NCI-H345 (cell line): ENCODE measurements around the gene TTLL11.
A peak's percentile ranks its signal among the peaks of the same experiment; 100 is the strongest.
"Not testable (repeated sequence)": the region's sequence is repeated elsewhere in the genome, so short reads cannot be mapped to it uniquely, and the experiment has no call there.

Source experiments
- DNase-seq: peaks from one replicate; lab custom pipeline; 2025; lab: John Stamatoyannopoulos, UW

Gene TTLL11

DNA sequence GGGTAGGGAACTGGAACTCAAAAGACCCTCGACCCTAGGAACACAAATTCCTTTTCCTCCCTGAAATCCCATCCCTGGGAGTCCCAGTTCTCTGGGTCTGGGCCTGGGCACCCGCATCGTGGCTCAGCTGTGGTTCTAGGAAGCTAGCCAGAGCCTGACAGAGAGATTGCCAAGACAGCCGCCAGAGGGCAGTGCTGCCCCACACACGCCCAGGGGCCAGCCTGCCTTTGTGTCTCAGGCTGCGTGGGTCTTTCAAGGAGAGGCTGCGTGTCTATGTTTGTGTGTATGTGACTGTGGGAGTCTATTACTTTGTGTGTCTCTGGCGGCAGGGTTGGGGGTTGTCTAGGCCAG is 32.0 kb upstream of the TTLL11 start:
- peak; percentile 71 for DNase-seq

DNA sequence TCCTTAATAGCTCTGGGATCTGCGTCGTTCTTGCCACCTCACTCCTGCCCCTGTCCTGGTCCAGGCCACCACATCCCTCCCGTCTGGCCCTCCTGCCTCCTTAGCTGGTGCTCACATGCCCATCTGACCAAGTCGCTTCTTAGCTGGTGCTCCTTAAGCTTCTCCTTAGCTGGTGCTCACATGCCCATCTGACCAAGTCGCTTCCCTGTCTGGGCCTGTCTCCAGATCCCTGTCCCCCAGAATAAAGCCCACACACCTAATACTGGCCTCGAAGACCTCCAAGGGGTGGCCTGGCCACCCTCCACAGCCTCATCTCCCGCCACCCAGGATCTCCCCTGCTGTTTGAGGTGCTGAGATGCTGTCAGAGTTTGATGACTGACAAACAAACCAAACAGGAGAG is 31.4 kb upstream of the TTLL11 start:
- no peak for DNase-seq

DNA sequence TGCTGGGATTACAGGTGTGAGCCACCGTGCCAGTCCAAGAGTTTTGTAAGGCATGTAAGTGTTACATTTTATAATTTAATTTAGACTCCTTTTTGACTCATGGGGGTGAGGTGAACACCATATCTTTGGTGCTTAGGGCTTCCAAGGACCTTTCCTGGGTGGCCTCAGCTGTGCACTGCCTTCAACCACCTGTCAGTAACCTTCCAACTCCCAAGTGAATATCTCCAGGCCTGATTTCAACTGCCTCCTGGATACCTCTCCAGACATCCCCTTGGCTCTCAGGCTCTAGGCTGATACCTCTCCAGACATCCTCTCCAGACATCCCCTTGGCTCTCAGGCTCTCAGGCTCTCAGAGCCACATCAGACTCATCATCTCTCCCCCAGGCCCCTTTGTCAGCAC is 30.9 kb upstream of the TTLL11 start:
- no peak for DNase-seq

DNA sequence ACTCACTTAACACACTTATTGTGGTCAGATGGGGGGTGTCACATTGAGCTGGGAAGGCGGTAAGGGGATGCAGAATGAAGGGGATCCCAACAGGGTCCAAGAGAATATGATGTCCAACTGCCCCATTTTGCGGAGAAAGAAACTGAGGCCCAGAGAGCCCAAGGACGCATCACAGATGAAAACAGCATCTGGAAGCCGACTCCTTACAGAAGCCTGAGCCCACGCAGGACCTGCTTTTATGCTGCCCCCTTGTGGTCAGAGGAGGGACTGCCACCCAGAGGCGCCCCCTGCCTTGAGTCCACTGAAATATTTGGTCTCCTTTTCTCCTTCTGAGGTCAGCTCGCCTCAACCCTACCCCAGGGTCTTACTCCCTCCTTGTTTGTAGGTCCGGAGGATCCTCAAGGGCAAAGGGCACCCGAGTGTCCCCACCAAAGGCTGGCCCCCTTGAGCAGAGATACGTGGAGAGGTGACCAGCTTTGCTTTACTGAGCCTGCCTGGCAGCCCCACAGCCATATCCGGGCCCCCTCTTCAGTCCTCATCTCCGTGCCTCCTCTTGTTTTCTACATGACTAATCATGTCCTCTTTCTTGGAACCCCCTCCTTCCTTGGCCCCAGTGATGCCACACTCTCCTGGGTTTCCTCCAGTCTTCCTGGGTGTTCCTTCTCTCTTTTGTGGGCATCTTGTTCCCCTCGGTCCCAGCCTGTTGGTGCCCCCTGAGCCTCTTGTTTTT is 30.0 kb upstream of the TTLL11 start:
- DNase-seq, result peak; percentile 64

DNA sequence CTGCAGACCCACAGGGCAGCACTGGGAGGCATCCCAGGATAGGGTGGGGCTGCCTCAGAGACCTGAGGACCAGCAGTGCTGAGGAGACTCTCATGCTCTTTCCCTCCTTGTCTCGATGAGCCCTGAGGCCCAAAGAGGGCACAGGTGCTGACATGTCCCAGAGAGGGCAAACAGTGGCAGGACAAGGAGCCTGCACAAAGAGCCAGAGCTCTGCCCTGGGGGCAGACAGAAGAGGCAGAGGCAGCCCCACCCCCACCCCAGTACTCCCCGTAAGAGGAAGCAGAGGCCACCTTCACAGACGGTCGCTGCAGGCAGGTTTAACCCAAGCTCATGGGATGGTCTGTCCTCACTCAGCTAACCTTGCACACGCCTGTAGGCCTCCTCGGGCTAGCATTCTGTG is 29.4 kb upstream of the TTLL11 start:
- no peak for DNase-seq

DNA sequence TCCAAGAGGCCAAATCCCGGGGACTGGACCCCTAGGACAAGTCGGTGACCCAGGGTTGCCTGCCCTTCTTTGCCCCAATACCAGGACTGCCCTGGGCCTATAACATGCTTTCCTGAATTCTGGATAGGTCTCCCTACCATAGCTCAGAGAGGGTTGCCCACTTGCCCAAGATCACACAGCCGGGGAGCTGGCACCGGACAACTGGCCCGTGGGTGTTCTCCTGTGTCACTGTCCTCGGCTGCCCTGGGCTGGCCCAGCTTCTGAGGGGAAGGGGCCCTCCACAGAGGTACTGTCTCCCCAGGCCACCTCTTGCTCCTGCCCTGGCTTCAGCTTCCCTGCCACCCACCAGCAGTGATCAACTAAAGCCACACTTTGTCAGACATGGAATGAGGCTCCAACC is 28.8 kb upstream of the TTLL11 start:
- DNase-seq, result no peak

DNA sequence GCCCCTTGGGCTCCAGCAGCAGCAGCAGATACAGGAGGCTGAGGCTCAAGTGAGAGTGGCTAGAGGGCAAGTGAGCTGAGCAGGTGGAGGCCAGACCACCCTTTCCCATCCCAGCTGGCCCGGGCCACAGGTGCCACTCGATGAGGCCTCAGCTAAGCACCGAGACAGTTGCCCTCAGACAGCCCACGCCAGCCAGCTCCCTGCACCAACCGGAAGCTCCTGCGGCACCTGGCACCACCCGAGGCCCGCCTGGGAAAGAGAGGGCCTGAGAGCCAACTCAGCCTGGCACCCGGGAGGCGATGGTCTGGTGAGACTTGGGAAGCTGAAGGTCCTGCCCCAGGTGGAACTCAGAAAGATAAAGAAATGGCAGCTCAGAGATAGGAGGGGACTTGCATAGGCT is 28.3 kb upstream of the TTLL11 start:
- no peak for DNase-seq

GRCh38 chr9:122120316-122121071 is 27.4 kb upstream of the TTLL11 start:
- no peak for DNase-seq

DNA sequence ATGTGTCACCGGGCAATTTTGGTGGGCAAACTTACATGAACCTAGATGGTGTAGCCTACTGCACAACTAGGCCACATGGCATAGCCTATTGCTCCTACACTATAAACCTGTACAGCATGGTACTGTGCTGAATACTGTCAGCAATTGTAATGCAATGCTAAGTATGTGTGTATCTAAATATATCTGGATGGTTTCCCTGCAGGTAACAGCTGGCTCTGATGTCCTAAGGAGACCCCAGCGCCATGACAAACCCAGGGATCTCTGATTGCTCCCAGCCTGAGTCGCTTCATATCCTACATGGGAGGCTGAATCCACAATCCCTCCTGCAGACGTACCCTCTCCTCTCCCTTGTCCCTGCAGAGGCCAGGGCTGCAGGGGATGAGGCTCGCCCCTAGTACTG is 26.6 kb upstream of the TTLL11 start:
- DNase-seq, result no peak

GRCh38 chr9:122119166-122119521 is 26.0 kb upstream of the TTLL11 start:
- DNase-seq, result no peak

DNA sequence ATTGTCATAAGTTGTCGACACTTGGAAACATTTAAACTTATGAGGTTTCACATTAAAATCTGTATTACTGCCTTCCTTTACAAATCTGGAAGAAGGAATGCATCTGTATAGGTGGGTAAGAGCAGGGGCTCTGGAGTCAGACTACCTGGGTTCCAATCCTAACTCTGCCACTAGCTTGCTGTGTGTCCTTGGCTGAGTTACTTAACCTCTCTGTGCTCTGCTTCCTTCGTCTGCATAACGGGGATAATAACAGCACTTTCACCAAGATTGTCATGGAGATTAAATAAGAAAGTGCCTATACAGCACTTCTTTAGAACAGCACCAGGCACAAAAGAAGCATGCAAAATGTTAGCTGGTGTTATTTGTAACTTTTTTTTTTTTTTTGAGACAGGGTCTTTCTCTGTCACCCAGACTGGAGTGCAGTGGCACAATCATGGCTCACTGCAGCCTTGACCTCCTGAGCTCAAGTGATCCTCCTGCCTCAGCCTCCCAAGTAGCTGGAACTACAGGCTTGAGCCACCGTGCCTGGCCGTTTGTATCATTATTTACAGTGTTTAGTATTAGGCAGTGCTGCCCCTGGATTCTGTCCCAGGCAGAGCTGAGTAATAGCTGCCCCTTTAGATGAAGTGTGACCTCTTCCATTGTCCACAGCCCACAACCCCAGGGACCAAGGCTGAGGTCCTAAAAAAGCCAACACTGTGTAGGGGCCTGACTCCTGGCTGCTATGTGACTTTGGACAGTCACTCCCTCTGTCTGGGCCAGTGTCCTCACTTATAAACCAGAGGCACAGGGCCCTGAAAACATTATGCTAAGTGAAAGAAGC is 25.4 kb upstream of the TTLL11 start:
- no peak for DNase-seq

DNA sequence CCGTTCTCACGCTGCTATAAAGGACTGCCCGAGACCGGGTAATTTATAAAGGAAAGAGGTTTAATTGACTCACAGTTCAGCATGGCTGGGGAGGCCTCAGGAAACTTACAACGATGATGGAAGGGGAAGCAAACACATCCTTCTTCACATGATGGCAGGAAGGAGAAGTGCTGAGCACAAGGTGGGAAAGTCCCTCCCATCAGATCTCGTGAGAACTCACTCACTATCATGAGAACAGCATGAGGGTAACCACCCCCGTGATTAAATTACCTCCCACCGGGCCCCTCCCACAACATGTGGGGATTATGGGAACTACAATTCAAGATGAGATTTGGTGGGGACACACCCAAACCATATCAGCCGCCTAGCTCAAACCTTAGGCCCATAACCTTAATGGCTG is 24.1 kb upstream of the TTLL11 start:
- DNase-seq, result not testable (repeated sequence)

- DNase-seq, result no peak
Observed at GRCh38 chr9:122116448-122117173, 23.5 kb upstream of the TTLL11 start.

- no peak for DNase-seq
Observed at GRCh38 chr9:122116040-122116439, 22.9 kb upstream of the TTLL11 start.

- no peak for DNase-seq
Observed at GRCh38 chr9:122115176-122116035, 22.3 kb upstream of the TTLL11 start.

DNA sequence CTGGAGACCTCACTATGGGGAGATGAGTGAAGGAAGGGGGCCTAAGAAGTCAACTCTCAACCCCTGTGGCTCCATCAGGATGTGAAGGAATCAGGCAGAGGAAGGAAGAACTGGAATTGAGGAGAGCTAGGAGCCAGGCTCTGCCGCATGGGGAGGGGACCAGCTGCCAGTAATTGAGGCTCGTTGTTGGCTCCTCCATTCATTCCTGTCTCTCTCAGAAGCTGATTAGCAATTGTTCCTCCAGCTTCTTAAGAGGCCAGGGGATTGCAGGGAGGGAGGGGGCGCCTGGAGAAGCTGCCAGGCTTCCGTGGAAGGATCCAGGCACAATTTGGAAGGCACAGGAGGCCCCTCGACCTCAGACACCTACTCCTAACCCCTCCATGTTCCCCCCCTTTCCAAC is 20.5 kb upstream of the TTLL11 start:
- no peak for DNase-seq

DNA sequence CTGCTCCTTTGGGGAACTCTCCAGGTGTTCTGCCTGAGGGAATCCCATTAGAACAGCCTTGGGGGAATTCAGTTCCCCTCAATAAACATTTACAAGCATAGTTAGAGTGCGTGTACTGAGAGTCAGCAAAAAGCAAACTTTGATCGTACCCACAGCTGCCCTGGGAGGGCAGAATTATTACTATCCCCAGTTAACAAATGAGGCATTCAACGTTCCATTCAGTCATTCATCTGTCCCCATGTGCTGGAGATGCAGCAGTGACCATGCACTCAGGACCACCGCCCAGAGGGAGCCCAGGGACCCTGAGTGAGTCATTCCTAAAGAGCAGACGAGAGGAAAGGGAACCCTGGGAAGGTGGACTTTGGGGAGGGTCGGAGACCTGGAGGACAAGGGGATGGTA is 19.1 kb upstream of the TTLL11 start:
- no peak for DNase-seq

DNA sequence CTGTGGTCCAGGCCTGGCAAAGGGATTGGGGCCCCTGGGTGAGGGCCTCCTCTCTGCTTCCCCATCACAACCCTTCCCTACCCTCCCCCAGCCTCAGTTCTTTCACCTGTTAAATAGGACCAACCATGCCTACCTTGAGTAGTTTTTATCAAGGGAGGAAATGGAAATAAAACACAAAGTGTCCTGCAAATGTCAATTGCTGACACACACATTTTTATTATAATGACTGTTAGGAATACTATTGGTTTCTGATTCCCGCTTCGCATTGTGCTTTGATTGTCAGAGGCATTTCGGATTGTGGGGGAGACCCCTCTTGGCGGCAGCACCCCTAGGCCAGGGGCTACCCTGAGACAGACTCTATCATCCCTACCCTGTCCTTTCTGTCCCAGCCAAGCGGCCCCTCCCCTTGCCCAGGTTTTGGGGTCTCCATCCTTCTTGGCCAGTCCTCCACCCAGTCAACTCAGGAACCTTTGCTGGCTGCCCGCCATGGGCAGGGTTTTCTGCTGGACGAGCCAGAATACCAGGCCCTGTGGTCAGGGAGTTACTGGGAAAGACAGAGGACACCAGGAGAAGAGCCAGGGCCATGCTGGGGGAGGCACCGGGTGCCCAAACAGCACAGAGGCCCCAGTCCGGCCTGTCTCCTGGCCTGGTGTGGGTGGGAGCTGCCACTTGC is 18.4 kb upstream of the TTLL11 start:
- no peak for DNase-seq

- DNase-seq, result no peak
Observed at GRCh38 chr9:122110100-122110833, 17.2 kb upstream of the TTLL11 start.
